AG04450 (cell line): ENCODE results near the gene TMC1. TPM values are rescaled to one million over a fixed set of nuclear protein-coding genes. Genes with fewer than 3 reads are reported as not detected.

Source experiments
- CTCF ChIA-PET: fragments of 300-600, 350-600 bp; formaldehyde crosslinking; extraction: SDS; loops from one replicate; lab custom pipeline; 2022; ENCODE audit warnings: antibody characterized with exemption, inconsistent platforms; lab: Charles Lee
- POLR2A ChIA-PET: fragments of 350-600 bp; formaldehyde crosslinking; extraction: SDS; loops from one replicate; lab custom pipeline; 2021; ENCODE audit warnings: antibody characterized with exemption, inconsistent platforms; lab: Yijun Ruan, JAX
- DNase-seq: peaks from one replicate; pipeline ENCODE4 v3.0.0-alpha.2; 2011; ENCODE audit warnings: low read depth, low spot score
- H3K27ac ChIP-seq: one replicate; pipeline ENCODE4 v1.5.1; 2012; ENCODE audit warnings: low read depth, low read length, control low read depth
- H3K27me3 ChIP-seq: one replicate; pipeline ENCODE4 v1.6.0; 2012; ENCODE audit warnings: low read length; ENCODE audit not compliant: control insufficient read depth, insufficient read depth
- H3K4me3 ChIP-seq: 2 replicates; pipeline ENCODE4 v1.5.1; 2011; ENCODE audit warnings: mild to moderate bottlenecking, low read depth, low read length, control low read depth
- H3K9me3 ChIP-seq: 2 replicates; pipeline ENCODE4 v1.5.1; 2012; ENCODE audit warnings: low read length; ENCODE audit not compliant: control insufficient read depth, insufficient read depth
- CTCF ChIP-seq: IDR thresholded peaks from 2 replicates; pipeline ENCODE4 v1.5.1; 2011; ENCODE audit warnings: low read depth, low read length, control low read depth, inconsistent platforms
- polyA plus RNA-seq: library from polyadenylated mRNA; depleted of rRNA; stranded (reverse); fragments of >200 nt; gene quantifications from 2 replicates; pipeline ENCODE4 v1.2.3, GENCODE V29; 2011

TMC1 gene
- polyA plus RNA-seq, 1 experiment: not detected

GRCh38 chr9:72818385-72818784 is 297.0 kb downstream of the TMC1 start:
- POLR2A ChIA-PET: no interaction called here
- TF ChIP-seq CTCF: no peak
- CTCF ChIA-PET: interaction anchor here (0.6 to 2.4 kb wide), 4 partner anchors 28 to 1018 kb away, joined by 3 to 8 read pairs (median 3); no protein-coding TSS in a partner anchor
- H3K9me3 ChIP-seq: no peaks in the 10 kb centered on the region
- H3K27me3 ChIP-seq: no peaks in the 10 kb centered on the region
- DNase-seq: no peak
- no peak overlapping the region for H3K4me3 ChIP-seq
- no peak overlapping the region for H3K27ac ChIP-seq

- Histone ChIP-seq H3K9me3 (no peaks in the 10 kb centered on the region), H3K27ac (no peak overlapping the region), H3K4me3 (no peak overlapping the region), H3K27me3 (no peaks in the 10 kb centered on the region)
- CTCF ChIA-PET: interaction anchor here (1.3 to 3.8 kb wide), 4 partner anchors 532 to 785 kb away, joined by 3 to 119 read pairs (median 36); no protein-coding TSS in a partner anchor
- POLR2A ChIA-PET: no interaction called here
- DNase-seq: no peak
- no peak for TF ChIP-seq CTCF
These were observed 302.6 kb downstream of the TMC1 start for GRCh38 chr9:72823971-72824370.

GRCh38 chr9:72826996-72827949 is 305.9 kb downstream of the TMC1 start:
- H3K27me3 ChIP-seq: no peaks in the 10 kb centered on the region
- DNase-seq: no peak
- TF ChIP-seq CTCF: no peak
- H3K4me3 ChIP-seq: no peak overlapping the region
- H3K27ac ChIP-seq: no peak overlapping the region
- POLR2A ChIA-PET: no interaction called here
- H3K9me3 ChIP-seq: no peaks in the 10 kb centered on the region
- CTCF ChIA-PET: interaction anchor here (1.0 to 1.3 kb wide), 2 partner anchors 548 to 788 kb away, joined by 3 read pairs; no protein-coding TSS in a partner anchor

- H3K9me3 ChIP-seq: no peaks in the 10 kb centered on the region
- no peak overlapping the region for H3K4me3 ChIP-seq
- no peak for DNase-seq
- no peak for TF ChIP-seq CTCF
- H3K27ac ChIP-seq: no peak overlapping the region
- ChIA-PET CTCF (interaction anchor here (0.8 kb wide), 1 partner anchor 29 kb away, joined by 3 read pairs; no protein-coding TSS in a partner anchor), POLR2A (no interaction called here)
- H3K27me3 ChIP-seq: no peaks in the 10 kb centered on the region
These were observed 306.7 kb downstream of the TMC1 start for GRCh38 chr9:72827950-72828731.
